Omental fat pad (tissue), 4 donors: Measurements from ENCODE around the gene ZIC1. TPM values are rescaled to one million over a fixed set of nuclear protein-coding genes. Genes with fewer than 3 reads are reported as not detected.

Experiments
- ATAC-seq: fragments of 150-250 bp; one replicate; pipeline ENCODE4 v1.9.1; 2016; ENCODE audit warnings: mild to moderate bottlenecking, moderate library complexity; ENCODE audit not compliant: low FRiP score
- DNase-seq: peaks from one replicate; pipeline ENCODE4 v3.0.0-alpha.2; 2019; ENCODE audit warnings: low spot score
- total RNA-seq, 4 donors: library from RNA; depleted of rRNA; stranded (reverse); fragments of >200 nt; gene quantifications; one replicate each; pipeline ENCODE4 v1.1.0, GENCODE V29; 2016
- TF ChIP-seq, protein P1 (sequence below), 3 donors: fragments of 450-650 bp; IDR thresholded peaks; one replicate each; pipeline ENCODE4 v1.5.1; 2016 to 2017; ENCODE audit warnings: antibody characterized with exemption in 3 of 3, mild to moderate bottlenecking in 3 of 3, moderate library complexity in 2 of 3

Gene ZIC1
- total RNA-seq, 4 donors from 2014 or later, result not detected

DNA sequence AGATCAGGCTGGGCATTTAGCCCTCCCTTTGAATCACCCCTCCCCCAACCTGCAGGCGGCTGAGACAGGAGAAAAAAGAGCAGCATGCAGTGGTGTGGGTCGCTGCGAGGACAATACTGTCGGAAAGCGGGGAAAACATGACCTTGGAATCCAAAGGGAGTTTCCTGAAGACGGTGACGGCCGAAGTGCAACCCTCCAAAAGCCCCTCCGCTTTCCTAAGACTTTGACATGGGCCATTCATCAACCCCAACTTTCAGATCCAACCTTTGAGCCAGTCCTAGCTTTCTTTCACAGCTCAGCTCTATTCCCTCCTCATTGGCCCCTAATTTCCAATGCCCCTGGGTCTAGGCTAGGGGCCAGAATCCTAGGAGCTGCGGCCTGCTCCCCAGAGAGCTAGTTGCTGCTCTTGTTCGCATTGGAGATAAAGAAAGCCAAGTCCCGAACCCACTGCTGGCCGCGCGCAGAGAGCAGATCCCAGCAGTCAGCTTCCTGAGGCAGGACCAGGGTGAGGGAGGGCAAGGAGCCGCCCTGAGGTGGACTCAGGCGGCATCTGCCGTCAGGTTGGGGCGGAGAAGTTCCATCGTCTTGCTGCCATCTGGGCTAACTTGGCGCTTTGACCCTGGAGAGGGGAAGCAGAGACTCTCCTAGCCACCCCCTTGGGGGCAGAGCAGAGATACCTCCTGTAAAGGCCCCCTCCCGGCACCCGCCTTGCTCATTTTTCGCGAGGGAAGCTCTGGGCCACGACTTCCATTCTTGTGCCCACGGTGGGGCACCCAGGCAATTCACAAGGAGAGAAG lies 3.7 kb upstream of the ZIC1 start:
- TF ChIP-seq, protein P1, sequence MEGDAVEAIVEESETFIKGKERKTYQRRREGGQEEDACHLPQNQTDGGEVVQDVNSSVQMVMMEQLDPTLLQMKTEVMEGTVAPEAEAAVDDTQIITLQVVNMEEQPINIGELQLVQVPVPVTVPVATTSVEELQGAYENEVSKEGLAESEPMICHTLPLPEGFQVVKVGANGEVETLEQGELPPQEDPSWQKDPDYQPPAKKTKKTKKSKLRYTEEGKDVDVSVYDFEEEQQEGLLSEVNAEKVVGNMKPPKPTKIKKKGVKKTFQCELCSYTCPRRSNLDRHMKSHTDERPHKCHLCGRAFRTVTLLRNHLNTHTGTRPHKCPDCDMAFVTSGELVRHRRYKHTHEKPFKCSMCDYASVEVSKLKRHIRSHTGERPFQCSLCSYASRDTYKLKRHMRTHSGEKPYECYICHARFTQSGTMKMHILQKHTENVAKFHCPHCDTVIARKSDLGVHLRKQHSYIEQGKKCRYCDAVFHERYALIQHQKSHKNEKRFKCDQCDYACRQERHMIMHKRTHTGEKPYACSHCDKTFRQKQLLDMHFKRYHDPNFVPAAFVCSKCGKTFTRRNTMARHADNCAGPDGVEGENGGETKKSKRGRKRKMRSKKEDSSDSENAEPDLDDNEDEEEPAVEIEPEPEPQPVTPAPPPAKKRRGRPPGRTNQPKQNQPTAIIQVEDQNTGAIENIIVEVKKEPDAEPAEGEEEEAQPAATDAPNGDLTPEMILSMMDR (IDR thresholded peaks at IDR 0.05), result no peak
- DNase-seq (no peak), ATAC-seq (no peak)

DNA sequence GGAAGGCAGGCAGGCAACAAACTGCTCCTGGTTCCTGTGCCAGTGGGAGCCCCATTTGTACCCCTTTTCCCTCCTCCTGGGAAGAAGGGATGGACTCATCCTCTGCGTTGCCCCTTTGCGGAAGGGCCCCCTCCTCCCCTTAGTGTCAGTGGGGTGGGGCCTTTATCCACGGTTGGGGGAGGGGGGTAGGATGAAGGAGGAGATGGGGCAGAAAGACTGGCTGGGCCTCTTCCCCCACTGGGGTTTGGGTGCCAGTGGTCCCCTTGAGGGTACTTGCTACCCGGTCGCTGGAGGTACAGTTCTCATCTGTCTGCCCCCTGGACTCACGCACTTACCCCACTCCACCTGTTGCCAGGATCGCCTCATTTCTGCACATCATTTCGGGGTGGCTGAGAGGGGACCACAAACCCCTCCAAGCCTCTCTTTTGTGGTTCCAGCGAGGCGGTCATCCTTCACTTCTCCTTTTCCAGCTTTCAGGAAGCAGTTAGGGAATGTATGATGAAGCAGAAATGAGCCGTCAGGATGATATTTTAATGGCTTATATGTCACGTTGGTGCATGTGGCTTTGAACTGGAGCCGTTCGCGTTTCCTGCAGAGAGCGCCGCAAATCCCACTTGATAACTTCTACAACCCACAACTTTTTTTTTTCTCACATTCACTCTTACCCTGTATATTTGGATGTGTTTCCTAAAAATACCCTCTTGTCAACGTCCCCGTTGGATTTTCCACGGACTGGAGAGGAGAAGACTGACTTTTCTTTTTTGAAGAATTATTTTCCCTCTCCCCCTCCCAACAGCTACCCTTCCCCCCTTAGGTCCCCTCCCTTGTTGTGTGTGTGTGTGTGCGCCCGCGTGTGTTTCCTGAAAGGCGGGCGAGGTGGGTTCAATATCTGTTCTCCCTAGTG lies 2.9 kb upstream of the ZIC1 start, which contains the start of gene ZIC4:
Gene ZIC4 (minus strand): TSS at position 516 of the 904 bp plus-strand sequence. CDS start 3,746 bp downstream, outside the sequence.
- DNase-seq (no peak), ATAC-seq (no peak)
- TF ChIP-seq, protein P1 (IDR thresholded peaks at IDR 0.05), result no peak

DNA sequence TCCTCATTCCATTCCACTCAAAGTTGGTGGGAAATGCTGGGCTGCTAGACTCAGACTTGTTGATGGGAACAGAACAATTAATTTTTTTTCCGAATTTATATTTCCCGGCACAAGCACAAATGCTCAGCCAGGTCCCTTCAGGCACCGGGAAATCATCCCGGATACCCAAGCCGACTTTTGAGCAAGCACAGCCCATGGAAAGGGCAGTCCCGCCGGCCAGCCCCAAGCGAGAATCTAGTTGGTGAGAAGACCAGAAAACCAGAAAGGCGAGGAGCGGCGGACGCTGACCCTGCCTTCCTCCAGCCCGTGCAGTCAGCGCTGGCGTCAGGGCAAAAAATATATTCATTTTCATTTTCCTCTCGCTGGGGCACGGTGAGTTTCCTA lies 2.1 kb upstream of the ZIC1 start:
- no peak for DNase-seq
- no peak for ATAC-seq
- TF ChIP-seq, protein P1 (IDR thresholded peaks at IDR 0.05), result no peak

DNA sequence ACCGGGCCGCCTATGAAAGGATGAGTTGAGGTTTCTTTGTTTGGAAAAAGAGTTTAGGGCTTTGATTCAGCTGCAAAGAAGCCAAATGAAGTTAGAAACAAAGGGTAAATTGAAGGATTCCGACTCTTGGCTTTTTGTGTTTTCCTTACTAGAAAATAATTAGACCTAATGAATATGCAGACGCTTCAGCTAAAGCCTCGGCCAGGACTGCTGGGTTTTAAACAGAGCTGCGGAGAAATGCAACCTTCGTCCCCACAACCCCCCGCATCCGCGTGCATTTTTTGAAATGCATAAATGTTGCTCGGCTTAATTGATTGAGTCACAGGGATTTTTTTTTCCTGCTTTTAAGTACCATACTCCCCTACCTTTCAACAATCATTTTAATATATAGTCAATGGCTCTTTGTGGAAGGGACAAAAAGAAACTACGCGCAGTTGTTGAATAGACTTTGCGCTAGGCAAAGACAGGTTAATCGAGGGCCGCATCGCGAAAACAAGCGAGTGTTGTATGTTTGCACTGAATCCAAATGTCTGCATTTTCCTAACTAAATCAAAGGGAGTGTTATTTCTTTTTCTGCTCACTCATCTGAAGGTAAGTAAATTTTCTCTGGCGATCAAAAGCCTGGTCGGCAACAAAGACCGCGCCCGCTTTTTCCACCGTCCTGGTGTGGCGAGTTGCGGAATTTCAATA lies 1.5 kb upstream of the ZIC1 start:
- no peak for DNase-seq
- TF ChIP-seq, protein P1 (IDR thresholded peaks at IDR 0.05), result no peak
- no peak for ATAC-seq

DNA sequence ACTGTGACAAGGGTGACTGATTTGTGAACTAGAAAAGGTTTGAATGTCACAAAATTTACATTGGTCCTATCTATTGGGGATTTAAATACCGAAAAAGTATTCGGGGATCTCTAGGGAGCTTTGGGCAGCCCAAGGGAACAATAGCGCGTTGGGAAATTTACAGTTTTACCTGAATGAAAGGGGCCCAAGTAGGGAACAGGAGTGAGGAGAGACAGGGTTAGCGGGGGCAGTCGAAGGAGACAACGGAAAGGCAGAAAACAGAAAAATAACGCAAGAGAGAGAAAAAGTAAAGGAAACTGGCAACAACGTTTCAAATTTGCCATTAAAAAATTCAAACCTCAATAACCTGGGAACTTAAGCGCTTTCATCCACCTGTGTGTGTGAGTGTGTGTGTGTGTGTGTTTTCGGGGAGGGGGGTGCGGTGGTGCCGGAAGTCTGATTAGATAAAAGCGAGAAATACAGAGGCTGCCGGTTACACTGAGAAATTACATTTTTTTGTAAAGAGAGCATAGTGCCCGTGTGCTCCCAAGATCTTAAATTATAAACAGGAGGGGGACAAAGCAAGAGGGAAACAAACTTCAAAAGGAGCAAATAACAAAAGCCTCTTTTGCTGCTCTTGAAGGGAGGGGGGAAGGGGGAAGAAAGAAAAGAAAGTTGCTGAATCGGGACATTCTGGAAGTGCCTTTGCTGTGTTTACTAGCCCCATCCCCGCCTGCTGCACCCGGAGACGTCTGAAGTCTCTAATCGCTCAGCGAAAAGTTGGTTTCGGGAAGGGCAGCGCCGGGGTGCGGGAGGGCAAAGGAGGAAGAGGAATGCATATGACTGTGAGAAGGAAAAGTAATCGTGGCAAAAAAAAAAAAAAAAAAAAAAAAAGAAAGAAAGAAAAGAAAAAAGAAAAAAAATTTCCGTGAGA lies 721 bp upstream of the ZIC1 start:
- TF ChIP-seq, protein P1 (IDR thresholded peaks at IDR 0.05), result no peak
- DNase-seq (no peak), ATAC-seq (no peak)

DNA sequence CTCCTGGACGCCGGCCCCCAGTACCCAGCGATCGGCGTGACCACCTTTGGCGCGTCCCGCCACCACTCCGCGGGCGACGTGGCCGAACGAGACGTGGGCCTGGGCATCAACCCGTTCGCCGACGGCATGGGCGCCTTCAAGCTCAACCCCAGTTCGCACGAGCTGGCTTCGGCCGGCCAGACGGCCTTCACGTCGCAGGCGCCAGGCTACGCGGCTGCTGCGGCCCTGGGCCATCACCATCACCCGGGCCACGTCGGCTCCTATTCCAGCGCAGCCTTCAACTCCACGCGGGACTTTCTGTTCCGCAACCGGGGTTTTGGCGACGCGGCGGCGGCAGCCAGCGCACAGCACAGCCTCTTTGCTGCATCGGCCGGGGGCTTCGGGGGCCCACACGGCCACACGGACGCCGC lies 956 bp downstream of the ZIC1 start:
- TF ChIP-seq, protein P1 (IDR thresholded peaks at IDR 0.05), result no peak
- DNase-seq (no peak), ATAC-seq (no peak)
